D721Med (cell line): ENCODE results near the gene CEP63.

Experiments
- DNase-seq: peaks from one replicate; pipeline ENCODE4 v3.0.0; 2011; ENCODE audit warnings: low spot score; ENCODE audit not compliant: insufficient read length
- FAIRE-seq: peaks from 2 replicates; lab custom pipeline; 2011; peaks lifted over from hg19 to GRCh38; lab: Jason Lieb, UNC
- TF ChIP-seq, protein P1 (sequence below): IDR thresholded peaks from 2 replicates; pipeline ENCODE4 v1.5.1; 2012; ENCODE audit warnings: mild to moderate bottlenecking, control low read depth; ENCODE audit not compliant: insufficient read depth; ENCODE audit errors: missing control alignments

CEP63 gene

DNA sequence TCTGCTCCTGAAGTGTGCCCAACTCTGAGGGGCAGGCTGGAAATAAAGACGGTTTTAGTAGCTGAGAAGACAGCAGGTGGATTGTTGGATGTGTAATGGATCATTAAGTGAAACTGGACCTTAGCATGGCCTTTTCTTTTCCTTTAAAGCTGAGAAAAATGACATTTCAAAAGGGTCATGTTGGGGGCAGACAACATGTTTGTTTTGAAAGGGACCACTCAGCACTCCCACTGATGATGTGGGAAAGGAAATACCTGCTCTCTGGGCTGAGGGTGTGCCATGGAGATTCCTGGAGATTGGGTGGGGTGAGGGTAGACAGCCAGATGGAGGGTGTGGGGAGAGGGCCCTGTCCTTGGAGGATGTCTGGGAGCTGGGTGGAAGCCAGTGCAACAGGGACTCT is 38.5 kb upstream of the CEP63 start:
- TF ChIP-seq, protein P1, sequence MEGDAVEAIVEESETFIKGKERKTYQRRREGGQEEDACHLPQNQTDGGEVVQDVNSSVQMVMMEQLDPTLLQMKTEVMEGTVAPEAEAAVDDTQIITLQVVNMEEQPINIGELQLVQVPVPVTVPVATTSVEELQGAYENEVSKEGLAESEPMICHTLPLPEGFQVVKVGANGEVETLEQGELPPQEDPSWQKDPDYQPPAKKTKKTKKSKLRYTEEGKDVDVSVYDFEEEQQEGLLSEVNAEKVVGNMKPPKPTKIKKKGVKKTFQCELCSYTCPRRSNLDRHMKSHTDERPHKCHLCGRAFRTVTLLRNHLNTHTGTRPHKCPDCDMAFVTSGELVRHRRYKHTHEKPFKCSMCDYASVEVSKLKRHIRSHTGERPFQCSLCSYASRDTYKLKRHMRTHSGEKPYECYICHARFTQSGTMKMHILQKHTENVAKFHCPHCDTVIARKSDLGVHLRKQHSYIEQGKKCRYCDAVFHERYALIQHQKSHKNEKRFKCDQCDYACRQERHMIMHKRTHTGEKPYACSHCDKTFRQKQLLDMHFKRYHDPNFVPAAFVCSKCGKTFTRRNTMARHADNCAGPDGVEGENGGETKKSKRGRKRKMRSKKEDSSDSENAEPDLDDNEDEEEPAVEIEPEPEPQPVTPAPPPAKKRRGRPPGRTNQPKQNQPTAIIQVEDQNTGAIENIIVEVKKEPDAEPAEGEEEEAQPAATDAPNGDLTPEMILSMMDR = no peak
- FAIRE-seq = no peak
- DNase-seq = no peak

DNA sequence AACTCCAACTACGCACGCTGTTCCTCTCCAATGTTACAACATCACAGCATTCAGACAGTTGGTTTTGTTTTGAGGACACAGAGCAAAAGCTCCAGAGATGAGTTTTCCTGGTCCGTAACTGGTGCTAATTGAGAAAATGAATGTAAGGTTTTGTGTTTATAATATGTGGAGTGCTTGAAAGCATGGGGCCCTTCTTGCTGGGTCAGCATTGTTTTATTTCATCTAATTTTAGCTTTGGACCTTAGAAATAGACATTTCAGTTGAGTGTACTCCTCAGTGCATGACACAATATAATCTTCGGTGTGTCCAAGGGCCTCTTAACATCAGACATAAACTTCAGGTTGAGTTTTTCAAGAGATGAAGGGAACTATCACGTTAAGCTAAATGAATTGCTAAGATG is 37.2 kb upstream of the CEP63 start:
- FAIRE-seq = no peak
- DNase-seq = no peak
- TF ChIP-seq, protein P1 = no peak

DNA sequence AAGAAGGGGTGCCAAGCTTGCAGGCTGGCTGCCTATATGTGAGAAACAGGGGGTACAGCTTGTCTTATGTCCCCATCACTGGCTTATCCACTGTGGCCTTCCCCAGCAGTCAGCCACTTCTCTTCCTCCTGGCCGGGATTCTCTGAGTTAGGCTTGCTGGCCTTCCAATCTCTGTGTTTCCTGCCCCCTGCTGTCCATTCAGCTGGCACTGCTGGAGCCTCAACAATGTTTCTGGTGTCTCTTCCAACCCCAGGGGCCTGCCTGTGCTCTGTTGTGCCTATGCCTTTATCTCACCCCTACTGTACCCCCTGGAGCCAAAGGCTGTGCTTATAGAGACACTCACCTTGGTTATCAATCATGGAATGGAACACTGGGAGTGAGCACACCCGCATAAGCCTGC is 36.6 kb upstream of the CEP63 start:
- DNase-seq (no peak), FAIRE-seq (no peak)
- TF ChIP-seq, protein P1 = peak; percentile 47

DNA sequence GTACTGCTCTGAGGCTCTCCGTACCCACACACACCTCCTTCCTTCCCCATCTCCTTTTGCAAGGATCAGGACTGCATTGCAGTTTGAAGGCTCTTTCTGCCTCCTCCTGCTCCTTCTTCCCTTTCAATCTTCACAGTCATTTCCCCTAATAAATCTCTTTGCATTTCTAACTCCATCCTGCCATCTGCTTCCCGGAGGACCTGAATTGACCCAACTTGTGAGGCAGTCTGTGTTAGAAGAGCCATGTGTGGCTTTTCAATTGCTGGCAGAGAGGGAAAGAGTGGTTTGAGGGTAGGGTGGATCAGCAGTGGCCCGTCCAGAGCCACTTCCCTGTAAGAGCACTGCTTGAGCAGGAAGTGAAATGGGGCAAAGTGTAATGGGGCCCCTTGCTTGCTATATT is 35.9 kb upstream of the CEP63 start:
- no peak for DNase-seq
- TF ChIP-seq, protein P1 = no peak
- FAIRE-seq = no peak

DNA sequence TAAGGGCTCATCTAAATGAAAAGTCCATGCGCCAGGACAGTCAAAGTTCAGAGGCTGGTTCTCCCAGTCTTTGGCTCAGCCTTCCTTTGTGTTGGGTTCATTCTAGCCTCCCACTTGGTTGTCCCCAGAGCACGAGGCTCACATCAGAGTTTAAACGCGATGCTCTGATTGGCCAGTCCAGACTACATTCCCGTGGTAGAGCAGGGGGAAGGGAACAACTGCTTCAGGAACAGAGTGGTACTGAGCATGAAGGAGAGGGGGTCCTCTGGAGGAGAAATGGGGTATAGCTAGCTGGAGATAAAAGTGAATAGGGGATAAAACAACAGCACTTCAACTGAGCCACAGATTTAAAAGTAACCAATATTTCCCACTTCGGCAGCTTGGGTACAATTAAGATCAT is 32.2 kb upstream of the CEP63 start:
- FAIRE-seq = no peak
- TF ChIP-seq, protein P1 = peak; percentile 20
- no peak for DNase-seq

DNA sequence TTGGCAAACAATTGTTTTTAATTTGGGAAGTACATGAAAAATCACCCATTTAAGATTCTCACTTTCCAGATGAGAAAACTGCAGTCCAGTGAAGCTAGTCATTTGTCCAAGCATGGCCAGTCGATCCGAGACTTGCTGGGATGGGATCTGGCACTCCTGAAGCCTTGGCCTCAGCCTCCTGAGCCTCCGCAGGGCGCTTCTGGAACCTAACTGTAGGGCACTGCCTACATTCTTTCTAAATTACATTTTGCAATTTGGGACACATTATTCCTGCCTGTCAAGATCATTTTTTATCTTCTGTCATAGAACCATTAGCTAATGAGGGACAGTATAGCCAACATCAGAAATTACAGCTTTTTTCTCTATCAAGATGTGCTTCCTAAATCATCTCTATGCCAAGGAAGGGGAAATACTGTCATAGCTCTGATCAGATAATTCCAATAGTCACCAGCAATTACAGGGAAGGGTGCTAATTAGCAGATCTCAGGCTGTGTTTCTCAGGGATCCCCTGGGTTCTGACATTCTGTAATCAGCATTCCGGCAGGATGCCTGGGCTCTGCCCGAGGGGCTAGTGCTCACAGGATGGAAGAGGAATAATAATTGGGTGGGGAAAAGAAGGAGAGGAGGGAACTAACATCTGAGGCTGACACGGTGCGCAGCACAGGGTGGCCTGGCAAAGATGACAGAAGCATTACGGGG is 28.3 kb upstream of the CEP63 start:
- DNase-seq = no peak
- no peak for FAIRE-seq
- TF ChIP-seq, protein P1 = no peak

DNA sequence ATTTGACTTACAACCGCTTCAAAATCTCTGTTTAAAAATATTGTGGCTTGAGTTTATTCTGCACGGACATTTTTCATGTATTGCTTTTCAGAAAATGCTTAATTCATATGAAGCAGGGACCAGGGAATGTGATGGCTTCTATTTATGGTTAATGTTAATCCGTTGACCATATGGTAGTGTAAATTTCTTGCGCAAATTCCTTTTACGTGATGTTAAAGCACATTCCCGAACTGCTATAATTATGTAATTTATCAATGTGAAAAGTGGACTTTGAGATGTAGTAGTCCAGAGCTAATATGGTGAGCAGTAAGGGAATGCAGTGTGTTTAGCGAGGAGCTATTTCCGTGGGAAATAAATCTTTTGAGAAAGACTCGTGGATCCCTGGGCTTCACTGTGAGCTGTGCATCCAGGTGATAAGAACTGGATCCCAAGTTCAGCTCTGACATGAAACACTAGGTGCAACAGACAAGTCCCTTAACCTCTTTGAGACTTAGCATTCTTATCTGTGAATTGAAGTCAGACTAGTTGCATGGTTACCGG is 27.4 kb upstream of the CEP63 start:
- DNase-seq (no peak), FAIRE-seq (no peak)
- TF ChIP-seq, protein P1 = no peak
